HG03175 (cell line): ENCODE measurements around the gene MYO1A.
"Not testable (repeated sequence)": the region's sequence is repeated elsewhere in the genome, so short reads cannot be mapped to it uniquely, and the experiment has no call there.

Source experiments
- ATAC-seq: cut with Tn5 transposase; IDR thresholded peaks from one replicate; pipeline ENCODE4 v1.9.1; 2021; ENCODE audit warnings: mild to moderate bottlenecking, moderate library complexity; ENCODE audit not compliant: unreplicated experiment

MYO1A gene

GRCh38 chr12:57087691-57088353 is 37.9 kb upstream of the MYO1A start:
- ATAC-seq = peak; percentile 34

GRCh38 chr12:57087010-57087690 is 37.2 kb upstream of the MYO1A start:
- ATAC-seq = peak; percentile 26

- no peak for ATAC-seq
Measured at GRCh38 chr12:57086493-57087009, 36.6 kb upstream of the MYO1A start.

- no peak for ATAC-seq
Measured at GRCh38 chr12:57085999-57086492, 36.1 kb upstream of the MYO1A start.

GRCh38 chr12:57080855-57081254 is 30.9 kb upstream of the MYO1A start:
- no peak for ATAC-seq

- no peak for ATAC-seq
Measured at GRCh38 chr12:57079821-57080220, 29.9 kb upstream of the MYO1A start.

GRCh38 chr12:57078519-57079404 is 28.8 kb upstream of the MYO1A start, which contains the start of gene NEMP1:
NEMP1 (minus strand) TSS chr12:57078791; CDS start chr12:57078745, 46 bp downstream.
- ATAC-seq = peak; percentile 98

- not testable (repeated sequence) for ATAC-seq
Measured at GRCh38 chr12:57073566-57074450, 23.9 kb upstream of the MYO1A start.

GRCh38 chr12:57072661-57073060 is 22.7 kb upstream of the MYO1A start:
- ATAC-seq = no peak

- ATAC-seq = peak; percentile 76
Measured at GRCh38 chr12:57069523-57069922, 19.6 kb upstream of the MYO1A start.

GRCh38 chr12:57066245-57066644 is 16.3 kb upstream of the MYO1A start:
- no peak for ATAC-seq

GRCh38 chr12:57063991-57064685 is 14.2 kb upstream of the MYO1A start:
- peak; percentile 80 for ATAC-seq

GRCh38 chr12:57058454-57058853 is 8.5 kb upstream of the MYO1A start:
- peak; percentile 56 for ATAC-seq

GRCh38 chr12:57057067-57057751 is 7.3 kb upstream of the MYO1A start:
- no peak for ATAC-seq

GRCh38 chr12:57055824-57056223 is 5.9 kb upstream of the MYO1A start:
- ATAC-seq = no peak

- not testable (repeated sequence) for ATAC-seq
Measured at GRCh38 chr12:57053901-57054300, 4.0 kb upstream of the MYO1A start.

GRCh38 chr12:57053146-57053545 is 3.2 kb upstream of the MYO1A start:
- ATAC-seq = not testable (repeated sequence)

GRCh38 chr12:57051011-57051410 is 1.1 kb upstream of the MYO1A start:
- ATAC-seq = no peak

GRCh38 chr12:57049119-57049446 is 846 bp downstream of the MYO1A start:
- no peak for ATAC-seq
